Dermis blood vessel endothelial cell (primary cell): ENCODE measurements around the gene BDH2. TPM values are rescaled to one million over a fixed set of nuclear protein-coding genes. Genes with fewer than 3 reads are reported as not detected.
A peak's percentile ranks its signal among the peaks of the same experiment; 100 is the strongest.

Experiments used
- DNase-seq: peaks from one replicate; pipeline ENCODE4 v3.0.0; 2010
- total RNA-seq: library from RNA; depleted of rRNA; stranded (reverse); fragments of >200 nt; gene quantifications from 2 replicates; pipeline ENCODE4 v1.2.3, GENCODE V29; 2014

Gene BDH2
- total RNA-seq, 1 donor from 2014 or later = 26.5 TPM

- DNase-seq = no peak
These were observed 20.0 kb downstream of the BDH2 start for GRCh38 chr4:103079621-103080020.

- peak; percentile 76 for DNase-seq
These were observed 22.8 kb downstream of the BDH2 start, which contains the start of gene SLC9B2 for GRCh38 chr4:103076747-103077347. SLC9B2 (minus strand) TSS chr4:103076761; CDS start chr4:103067550, 9,211 bp downstream.

GRCh38 chr4:103075894-103076746 is 23.5 kb downstream of the BDH2 start:
- DNase-seq = peak; percentile 56

GRCh38 chr4:103075435-103075893 is 24.2 kb downstream of the BDH2 start:
- peak; percentile 41 for DNase-seq

GRCh38 chr4:103074744-103075434 is 24.7 kb downstream of the BDH2 start:
- peak; percentile 25 for DNase-seq

GRCh38 chr4:103073792-103074438 is 25.7 kb downstream of the BDH2 start:
- no peak for DNase-seq

- no peak for DNase-seq
These were observed 31.6 kb downstream of the BDH2 start for GRCh38 chr4:103067841-103068547.

GRCh38 chr4:103060453-103061148 is 39.0 kb downstream of the BDH2 start:
- no peak for DNase-seq

GRCh38 chr4:103054030-103054429 is 45.6 kb downstream of the BDH2 start:
- DNase-seq = no peak

- DNase-seq = no peak
These were observed 46.9 kb downstream of the BDH2 start for GRCh38 chr4:103052779-103053178.

- no peak for DNase-seq
These were observed 47.5 kb downstream of the BDH2 start for GRCh38 chr4:103052145-103052544.

GRCh38 chr4:103050736-103051436 is 48.7 kb downstream of the BDH2 start:
- no peak for DNase-seq

GRCh38 chr4:103046416-103047290 is 53.0 kb downstream of the BDH2 start:
- DNase-seq = peak; percentile 67

GRCh38 chr4:103044183-103044582 is 55.5 kb downstream of the BDH2 start:
- DNase-seq = no peak

GRCh38 chr4:103036169-103036568 is 63.5 kb downstream of the BDH2 start:
- no peak for DNase-seq

GRCh38 chr4:103032574-103032973 is 67.1 kb downstream of the BDH2 start:
- peak; percentile 35 for DNase-seq

- DNase-seq = no peak
These were observed 68.8 kb downstream of the BDH2 start for GRCh38 chr4:103030791-103031190.

- no peak for DNase-seq
These were observed 70.3 kb downstream of the BDH2 start for GRCh38 chr4:103029300-103029699.
